Upper lobe of left lung (tissue), 4 donors: ENCODE data around the gene PAM.

ENCODE experiments used
- EP300 ChIP-seq, 4 donors: sonication (generic); formaldehyde crosslinking; IDR thresholded peaks; one replicate each; pipeline ENCODE4 v1.5.1; 2017; ENCODE audit warnings: antibody characterized with exemption in 4 of 4, control low read depth in 2 of 4
- POLR2A ChIP-seq, 4 donors: fragments of 450-650 bp; IDR thresholded peaks; one replicate each; pipeline ENCODE4 v1.5.1; 2016 to 2017; ENCODE audit warnings: antibody characterized with exemption in 4 of 4, mild to moderate bottlenecking in 2 of 4
- POLR2AphosphoS5 ChIP-seq, 2 donors: sonication (generic); formaldehyde crosslinking; IDR thresholded peaks; one replicate each; pipeline ENCODE4 v1.5.1; 2017; ENCODE audit warnings: antibody characterized with exemption in 2 of 2
- TF ChIP-seq, protein P1 (sequence below), 6 experiments: fragments of 450-650 bp in 4 of 6; fragments of 200-600 bp in 2 of 6; sonication (generic) in 2 of 6; IDR thresholded peaks; one replicate each; pipeline ENCODE4 v1.5.1; 2016 to 2019; ENCODE audit warnings: antibody characterized with exemption in 6 of 6

DNA sequence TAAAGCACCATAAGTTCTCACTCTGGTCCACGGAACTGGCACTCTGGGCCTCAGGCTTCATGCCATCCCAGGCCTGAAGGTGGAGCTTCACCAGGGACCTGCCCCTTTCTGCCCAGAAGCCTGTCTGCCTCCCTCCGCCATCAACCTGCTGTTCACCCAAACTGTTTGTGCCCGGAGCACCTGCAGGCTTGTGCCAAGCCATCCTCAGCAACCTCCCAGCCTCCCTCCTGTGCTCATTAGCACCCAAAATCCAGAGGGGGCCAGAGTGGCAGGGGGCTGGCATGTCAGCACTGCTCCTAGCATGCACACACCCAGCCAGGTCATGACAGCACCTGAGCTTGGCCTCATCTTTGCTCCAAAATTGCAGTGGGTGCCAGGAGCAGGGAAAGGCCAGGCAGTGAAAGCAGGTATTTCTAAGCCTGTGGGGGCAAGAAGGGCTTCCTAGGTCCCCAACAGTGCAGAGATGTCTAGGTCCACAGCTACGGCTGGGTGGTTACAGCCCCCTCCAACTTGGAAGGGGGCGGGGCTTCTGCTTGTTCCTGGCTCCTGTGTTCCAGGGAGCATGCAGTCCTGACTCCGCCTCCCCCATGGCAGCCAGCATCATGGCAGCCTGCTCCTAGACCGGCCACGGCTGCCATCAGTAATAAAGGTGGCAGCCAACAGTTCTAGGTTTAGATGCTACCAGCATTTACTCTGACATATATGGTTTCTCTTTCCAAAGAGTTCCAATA is 279.7 kb downstream of the PAM start:
- TF ChIP-seq, protein P1, sequence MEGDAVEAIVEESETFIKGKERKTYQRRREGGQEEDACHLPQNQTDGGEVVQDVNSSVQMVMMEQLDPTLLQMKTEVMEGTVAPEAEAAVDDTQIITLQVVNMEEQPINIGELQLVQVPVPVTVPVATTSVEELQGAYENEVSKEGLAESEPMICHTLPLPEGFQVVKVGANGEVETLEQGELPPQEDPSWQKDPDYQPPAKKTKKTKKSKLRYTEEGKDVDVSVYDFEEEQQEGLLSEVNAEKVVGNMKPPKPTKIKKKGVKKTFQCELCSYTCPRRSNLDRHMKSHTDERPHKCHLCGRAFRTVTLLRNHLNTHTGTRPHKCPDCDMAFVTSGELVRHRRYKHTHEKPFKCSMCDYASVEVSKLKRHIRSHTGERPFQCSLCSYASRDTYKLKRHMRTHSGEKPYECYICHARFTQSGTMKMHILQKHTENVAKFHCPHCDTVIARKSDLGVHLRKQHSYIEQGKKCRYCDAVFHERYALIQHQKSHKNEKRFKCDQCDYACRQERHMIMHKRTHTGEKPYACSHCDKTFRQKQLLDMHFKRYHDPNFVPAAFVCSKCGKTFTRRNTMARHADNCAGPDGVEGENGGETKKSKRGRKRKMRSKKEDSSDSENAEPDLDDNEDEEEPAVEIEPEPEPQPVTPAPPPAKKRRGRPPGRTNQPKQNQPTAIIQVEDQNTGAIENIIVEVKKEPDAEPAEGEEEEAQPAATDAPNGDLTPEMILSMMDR (IDR thresholded peaks at IDR 0.05), result no peak
- TF ChIP-seq EP300 (IDR thresholded peaks at IDR 0.05), result no peak
- TF ChIP-seq POLR2A (IDR thresholded peaks at IDR 0.05), result no peak
- TF ChIP-seq POLR2AphosphoS5 (IDR thresholded peaks at IDR 0.05), result no peak
